Naive B cell (primary cell): ENCODE measurements around the gene DNAJC11. TPM values are rescaled to one million over a fixed set of nuclear protein-coding genes. Genes with fewer than 3 reads are reported as not detected.

ENCODE experiments used
- ATAC-seq, 2 donors: fragments of 150-1000 bp; cut with Tn5 transposase; 2 replicates each; pipeline ENCODE4 v1.10.0; 2021; ENCODE audit warnings: low read depth in 2 of 2, mild to moderate bottlenecking in 2 of 2, moderate library complexity in 2 of 2
- DNase-seq: peaks from one replicate; pipeline ENCODE4 v3.0.0; 2022
- H3K27ac Mint-ChIP-seq, 6 donors: one replicate each; pipeline ENCODE4 v1.8.0; 2020 to 2022; ENCODE audit warnings: mild to moderate bottlenecking in 6 of 6, mixed read lengths in 6 of 6, moderate library complexity in 5 of 6, inconsistent platforms in 2 of 6
- H3K27me3 Mint-ChIP-seq, 3 donors: one replicate each; pipeline ENCODE4 v1.8.0; 2021 to 2022; ENCODE audit warnings: mixed read lengths in 3 of 3, mild to moderate bottlenecking in 1 of 3
- H3K36me3 Mint-ChIP-seq, 2 donors: one replicate each; pipeline ENCODE4 v1.8.0; 2020 to 2022; ENCODE audit warnings: mixed read lengths in 2 of 2, inconsistent platforms in 1 of 2, mild to moderate bottlenecking in 1 of 2
- H3K4me1 Mint-ChIP-seq, 3 donors: one replicate each; pipeline ENCODE4 v1.8.0; 2020 to 2022; ENCODE audit warnings: mixed read lengths in 3 of 3, inconsistent platforms in 1 of 3, mild to moderate bottlenecking in 1 of 3, moderate library complexity in 1 of 3
- H3K4me3 Mint-ChIP-seq, 8 donors: one replicate each; pipeline ENCODE4 v1.8.0; 2020 to 2022; ENCODE audit warnings: mild to moderate bottlenecking in 8 of 8, mixed read lengths in 8 of 8, moderate library complexity in 8 of 8, inconsistent platforms in 2 of 8
- H3K9me3 Mint-ChIP-seq, 7 donors: one replicate each; pipeline ENCODE4 v1.8.0; 2020 to 2022; ENCODE audit warnings: mixed read lengths in 7 of 7, mild to moderate bottlenecking in 5 of 7, inconsistent platforms in 2 of 7, moderate library complexity in 1 of 7
- polyA plus RNA-seq, 6 donors: library from polyadenylated mRNA; unstranded; fragments of 300-500 nt; fragmentation: Illumina TruSeq; gene quantifications; one replicate each; pipeline ENCODE4 v1.2.3, GENCODE V29; 2021; ENCODE audit warnings: low read depth in 6 of 6

DNAJC11 gene
- polyA plus RNA-seq, 6 donors from 2014 or later, result 17.4 to 24.6 (median 20.5) TPM

- Mint-ChIP-seq H3K27me3 (no peaks in the 10 kb centered on the region), H3K9me3 (no peaks in the 10 kb centered on the region), H3K36me3 (no peaks in the 10 kb centered on the region), H3K27ac (no peak overlapping the region), H3K4me3 (no peak overlapping the region), H3K4me1 (peaks cover 20 to 29% (median 21%) of the 10 kb centered on the region in 3 donors)
- ATAC-seq, result no peak
- DNase-seq, result no peak
Observed at GRCh38 chr1:6592441-6592840, 109.2 kb downstream of the DNAJC11 start.

DNA sequence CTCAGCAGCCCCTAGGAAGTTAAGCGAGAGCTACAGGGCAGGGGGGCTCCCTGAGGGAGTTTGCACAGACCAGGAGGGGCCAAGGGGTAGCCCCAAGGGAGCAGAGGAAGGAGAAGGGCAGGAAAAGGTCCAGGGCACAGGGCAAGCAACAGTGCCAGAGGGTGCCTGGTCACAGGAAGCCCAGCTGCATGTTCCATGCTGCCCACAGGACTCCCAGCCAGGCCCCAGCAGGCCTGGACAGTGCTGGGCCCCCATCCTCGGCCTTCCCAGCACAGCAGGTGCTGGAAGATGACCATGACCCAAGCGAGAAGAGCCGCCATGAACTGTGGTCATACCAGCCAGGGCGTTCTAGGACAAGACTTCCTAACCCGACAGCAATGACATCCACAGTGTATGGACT, 110.0 kb downstream of the DNAJC11 start:
- Mint-ChIP-seq H3K4me1 (peaks cover 20 to 29% (median 21%) of the 10 kb centered on the region in 3 donors), H3K27ac (no peak overlapping the region), H3K36me3 (no peaks in the 10 kb centered on the region), H3K4me3 (no peak overlapping the region), H3K27me3 (no peaks in the 10 kb centered on the region), H3K9me3 (no peaks in the 10 kb centered on the region)
- ATAC-seq, result no peak
- DNase-seq, result no peak

GRCh38 chr1:6591222-6591621, 110.4 kb downstream of the DNAJC11 start:
- peak; percentile 47 to 57 for ATAC-seq
- Mint-ChIP-seq H3K4me3 (no peak overlapping the region), H3K36me3 (no peaks in the 10 kb centered on the region), H3K27me3 (no peaks in the 10 kb centered on the region), H3K9me3 (no peaks in the 10 kb centered on the region), H3K4me1 (peaks cover 17 to 28% (median 19%) of the 10 kb centered on the region in 3 donors), H3K27ac (peak overlapping the region in 4 of 6 donors; percentile 12 to 92 (median 50))
- DNase-seq, result no peak

DNA sequence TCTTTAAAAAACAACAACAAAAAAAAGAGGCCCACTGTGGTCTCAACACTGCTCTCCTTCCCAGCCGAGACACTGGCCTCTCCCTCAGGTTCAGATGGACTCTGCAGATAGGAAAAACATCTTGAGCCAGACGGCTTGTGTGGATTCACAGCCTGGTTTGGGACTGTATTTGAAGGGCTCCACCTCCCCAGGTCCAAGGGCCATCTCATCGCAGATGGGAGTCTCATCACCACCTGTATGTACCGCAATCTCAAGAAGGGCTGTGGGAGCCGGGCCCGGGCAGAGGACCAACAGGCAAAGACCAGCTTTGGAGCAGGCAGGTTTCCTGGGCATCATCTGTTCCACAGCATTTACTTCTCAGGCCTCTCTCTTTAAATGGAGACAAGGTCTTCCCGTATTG, 111.6 kb downstream of the DNAJC11 start:
- Mint-ChIP-seq H3K27me3 (no peaks in the 10 kb centered on the region), H3K4me1 (peaks cover 13 to 18% (median 15%) of the 10 kb centered on the region in 3 donors), H3K4me3 (no peak overlapping the region), H3K36me3 (no peaks in the 10 kb centered on the region), H3K27ac (no peak overlapping the region), H3K9me3 (no peaks in the 10 kb centered on the region)
- no peak for ATAC-seq
- DNase-seq, result no peak

- Mint-ChIP-seq H3K9me3 (no peaks in the 10 kb centered on the region), H3K4me3 (no peak overlapping the region), H3K27me3 (no peaks in the 10 kb centered on the region), H3K27ac (no peak overlapping the region), H3K4me1 (peaks cover 18 to 27% (median 22%) of the 10 kb centered on the region in 3 donors), H3K36me3 (no peaks in the 10 kb centered on the region)
- ATAC-seq (no peak), DNase-seq (no peak)
Observed at GRCh38 chr1:6588893-6589520, 112.6 kb downstream of the DNAJC11 start.

DNA sequence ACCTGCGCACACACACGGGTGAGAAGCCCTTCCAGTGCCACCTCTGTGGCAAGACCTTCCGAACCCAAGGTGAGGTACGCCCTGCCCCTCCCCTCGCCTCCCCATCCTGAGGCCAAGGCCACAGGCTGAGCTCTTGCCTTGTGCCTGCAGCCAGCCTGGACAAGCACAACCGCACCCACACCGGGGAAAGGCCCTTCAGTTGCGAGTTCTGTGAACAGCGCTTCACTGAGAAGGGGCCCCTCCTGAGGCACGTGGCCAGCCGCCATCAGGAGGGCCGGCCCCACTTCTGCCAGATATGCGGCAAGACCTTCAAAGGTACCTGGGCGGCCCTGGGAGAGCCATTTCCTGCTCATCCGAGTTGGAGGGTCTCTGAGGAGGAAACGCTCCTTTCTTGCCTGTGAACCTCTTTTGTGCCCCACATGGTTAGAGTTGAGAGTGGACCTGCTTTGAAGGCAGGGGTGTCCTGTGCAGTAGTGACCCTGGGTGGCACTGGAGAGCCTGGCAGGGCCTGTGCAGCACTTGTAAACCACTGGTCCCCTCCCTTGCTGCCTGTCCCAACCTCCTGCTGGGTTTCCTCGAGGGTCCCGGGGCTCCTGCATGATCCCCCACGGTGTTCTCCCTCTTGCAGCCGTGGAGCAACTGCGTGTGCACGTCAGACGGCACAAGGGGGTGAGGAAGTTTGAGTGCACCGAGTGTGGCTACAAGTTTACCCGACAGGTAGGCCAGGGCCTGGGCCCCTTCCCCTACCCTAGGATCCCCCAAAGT, 113.3 kb downstream of the DNAJC11 start:
- ATAC-seq, result no peak
- Mint-ChIP-seq H3K36me3 (no peaks in the 10 kb centered on the region), H3K4me3 (no peak overlapping the region), H3K27ac (no peak overlapping the region), H3K27me3 (no peaks in the 10 kb centered on the region), H3K9me3 (no peaks in the 10 kb centered on the region), H3K4me1 (peaks cover 18 to 27% (median 22%) of the 10 kb centered on the region in 3 donors)
- no peak for DNase-seq

- Mint-ChIP-seq H3K4me3 (no peak overlapping the region), H3K27ac (peak overlapping the region in 1 of 6 donors; percentile 49), H3K4me1 (peaks cover 19 to 29% (median 27%) of the 10 kb centered on the region in 3 donors), H3K9me3 (no peaks in the 10 kb centered on the region), H3K27me3 (no peaks in the 10 kb centered on the region), H3K36me3 (no peaks in the 10 kb centered on the region)
- no peak for ATAC-seq
- no peak for DNase-seq
Observed at GRCh38 chr1:6587261-6588005, 114.2 kb downstream of the DNAJC11 start.

DNA sequence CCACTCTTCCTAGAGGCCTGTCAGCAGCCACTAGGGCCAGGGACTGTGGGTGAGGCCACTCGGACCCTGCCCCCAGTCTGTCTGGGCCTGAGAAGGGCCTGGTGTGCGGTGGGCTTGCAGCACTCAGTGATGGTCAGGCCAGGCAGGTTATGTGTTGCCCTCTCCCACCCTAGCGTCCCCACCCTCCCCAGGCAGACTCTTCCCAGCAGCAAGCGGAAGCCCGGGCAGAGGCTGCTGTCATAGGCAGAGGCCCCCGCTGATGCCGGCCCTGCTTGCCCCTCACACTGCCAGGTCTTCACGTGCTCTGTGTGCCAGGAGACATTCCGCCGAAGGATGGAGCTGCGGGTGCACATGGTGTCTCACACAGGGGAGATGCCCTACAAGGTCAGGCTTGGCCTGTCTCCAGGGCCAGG, 115.2 kb downstream of the DNAJC11 start:
- H3K4me1 Mint-ChIP-seq, result peaks cover 22 to 36% (median 33%) of the 10 kb centered on the region in 3 donors
- H3K27me3 Mint-ChIP-seq, result no peaks in the 10 kb centered on the region
- ATAC-seq, result no peak
- no peaks in the 10 kb centered on the region for H3K9me3 Mint-ChIP-seq
- no peak for DNase-seq
- no peak overlapping the region for H3K27ac Mint-ChIP-seq
- no peak overlapping the region for H3K4me3 Mint-ChIP-seq
- no peaks in the 10 kb centered on the region for H3K36me3 Mint-ChIP-seq

- no peak overlapping the region for H3K27ac Mint-ChIP-seq
- DNase-seq (no peak), ATAC-seq (no peak)
- no peaks in the 10 kb centered on the region for H3K9me3 Mint-ChIP-seq
- H3K4me3 Mint-ChIP-seq, result peak overlapping the region in 1 of 8 donors; percentile 22
- H3K36me3 Mint-ChIP-seq, result no peaks in the 10 kb centered on the region
- H3K27me3 Mint-ChIP-seq, result no peaks in the 10 kb centered on the region
- peaks cover 22 to 36% (median 33%) of the 10 kb centered on the region in 3 donors for H3K4me1 Mint-ChIP-seq
Observed at GRCh38 chr1:6585841-6586240, 115.8 kb downstream of the DNAJC11 start.

DNA sequence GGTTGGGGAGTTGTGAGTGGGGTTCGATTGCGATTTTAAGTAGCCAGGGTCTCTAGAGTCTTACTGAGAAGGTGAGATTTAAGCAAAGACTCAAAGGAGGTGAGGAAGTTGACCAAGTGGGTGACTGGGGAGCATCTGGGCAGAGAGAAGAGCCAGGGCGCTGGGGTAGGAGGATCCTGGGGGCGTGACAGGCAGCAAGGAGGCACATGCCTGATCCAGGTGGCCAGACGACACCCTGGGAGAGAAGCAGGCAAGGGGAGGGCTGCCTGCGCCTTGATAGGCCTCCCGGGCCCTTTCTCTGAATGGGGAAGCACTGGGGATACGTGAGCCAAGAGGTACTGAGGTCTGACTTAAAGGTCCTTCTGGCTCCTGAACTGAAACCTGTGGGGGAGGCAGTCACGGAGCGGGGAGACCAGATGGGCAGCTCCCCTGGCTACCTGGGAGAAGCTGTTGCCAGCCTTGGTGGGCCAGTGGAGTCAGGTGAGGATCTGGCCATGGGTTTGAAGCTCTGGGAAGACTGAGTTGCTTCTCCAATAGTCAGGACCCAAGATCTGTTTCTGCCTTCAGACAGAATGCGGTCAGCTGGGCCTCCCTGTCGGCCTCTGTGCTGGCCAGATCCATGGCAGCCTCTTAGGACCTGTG, 116.4 kb downstream of the DNAJC11 start:
- H3K27ac Mint-ChIP-seq, result peak overlapping the region in 2 of 6 donors; percentile 24 to 76
- H3K4me1 Mint-ChIP-seq, result peaks cover 27 to 42% (median 35%) of the 10 kb centered on the region in 3 donors
- no peaks in the 10 kb centered on the region for H3K27me3 Mint-ChIP-seq
- no peaks in the 10 kb centered on the region for H3K9me3 Mint-ChIP-seq
- no peak for ATAC-seq
- H3K4me3 Mint-ChIP-seq, result no peak overlapping the region
- DNase-seq, result no peak
- H3K36me3 Mint-ChIP-seq, result no peaks in the 10 kb centered on the region

Other genes starting within 250 kb of the DNAJC11 start
- under 1 TPM in 2 of 6 donors, not detected in 4; 0.28 to 0.68 TPM for gene TNFRSF25, start 235.6 kb downstream of the DNAJC11 start, polyA plus RNA-seq
- gene PLEKHG5, start 210.1 kb downstream of the DNAJC11 start, polyA plus RNA-seq, result not detected
- 10 to 100 TPM in 5 of 6 donors, 1 to 10 TPM in 1; 4.1 to 22.3 (median 18.4) TPM for gene NOL9, start 147.3 kb downstream of the DNAJC11 start, polyA plus RNA-seq
- under 1 TPM in 2 of 6 donors, not detected in 4; 0.16 to 0.22 TPM for gene TAS1R1, start 146.5 kb downstream of the DNAJC11 start, polyA plus RNA-seq
- 10 to 100 TPM; 13.3 to 30.2 (median 24.4) TPM for gene ZBTB48, start 121.8 kb downstream of the DNAJC11 start, polyA plus RNA-seq
- gene KLHL21, start 98.9 kb downstream of the DNAJC11 start, polyA plus RNA-seq, result 10 to 100 TPM in 4 of 6 donors, 1 to 10 TPM in 2; 9.7 to 17.9 (median 10.5) TPM
- 1 to 10 TPM; 2.7 to 6.0 (median 4.2) TPM for gene PHF13, start 88.1 kb downstream of the DNAJC11 start, polyA plus RNA-seq
- gene THAP3, start 76.9 kb downstream of the DNAJC11 start, polyA plus RNA-seq, result 10 to 100 TPM; 10.4 to 26.9 (median 21.7) TPM
- gene CAMTA1, start 83.6 kb upstream of the DNAJC11 start, polyA plus RNA-seq, result 100 to 1,000 TPM in 1 of 6 donors, 10 to 100 TPM in 5; 75.4 to 140 (median 88.8) TPM